ENCODE data around the gene TBX10.

DNA sequence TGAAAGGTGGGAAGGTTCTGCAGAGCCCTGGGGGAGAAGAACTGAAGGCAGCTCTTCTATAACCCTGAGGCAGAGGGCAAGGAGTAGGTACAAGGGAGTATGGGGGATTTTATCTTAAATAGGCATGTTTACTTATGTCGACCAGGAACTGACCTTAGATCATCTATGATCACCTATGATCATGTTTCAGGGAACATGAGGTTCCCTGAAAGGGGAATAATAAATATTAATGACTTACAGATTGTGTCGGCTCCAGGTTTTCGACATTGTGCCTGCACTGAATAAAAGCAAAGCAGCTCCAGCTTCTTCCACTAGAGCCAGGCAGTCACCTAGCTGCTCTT lies 46.0 kb downstream of the TBX10 start:
- TF ChIP-seq, protein P1, sequence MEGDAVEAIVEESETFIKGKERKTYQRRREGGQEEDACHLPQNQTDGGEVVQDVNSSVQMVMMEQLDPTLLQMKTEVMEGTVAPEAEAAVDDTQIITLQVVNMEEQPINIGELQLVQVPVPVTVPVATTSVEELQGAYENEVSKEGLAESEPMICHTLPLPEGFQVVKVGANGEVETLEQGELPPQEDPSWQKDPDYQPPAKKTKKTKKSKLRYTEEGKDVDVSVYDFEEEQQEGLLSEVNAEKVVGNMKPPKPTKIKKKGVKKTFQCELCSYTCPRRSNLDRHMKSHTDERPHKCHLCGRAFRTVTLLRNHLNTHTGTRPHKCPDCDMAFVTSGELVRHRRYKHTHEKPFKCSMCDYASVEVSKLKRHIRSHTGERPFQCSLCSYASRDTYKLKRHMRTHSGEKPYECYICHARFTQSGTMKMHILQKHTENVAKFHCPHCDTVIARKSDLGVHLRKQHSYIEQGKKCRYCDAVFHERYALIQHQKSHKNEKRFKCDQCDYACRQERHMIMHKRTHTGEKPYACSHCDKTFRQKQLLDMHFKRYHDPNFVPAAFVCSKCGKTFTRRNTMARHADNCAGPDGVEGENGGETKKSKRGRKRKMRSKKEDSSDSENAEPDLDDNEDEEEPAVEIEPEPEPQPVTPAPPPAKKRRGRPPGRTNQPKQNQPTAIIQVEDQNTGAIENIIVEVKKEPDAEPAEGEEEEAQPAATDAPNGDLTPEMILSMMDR (IDR thresholded peaks at IDR 0.05; ENCODE audit: borderline replicate concordance, extremely low read depth, low read length, poor library complexity, severe bottlenecking), result no peak
- no peak for TF ChIP-seq EZH2 (IDR thresholded peaks at IDR 0.05; ENCODE audit: borderline replicate concordance, low read depth, low read length, severe bottlenecking)

Data from DND-41 (cell line).